ENCODE results near the gene MALRD1. TPM values are rescaled to one million over a fixed set of nuclear protein-coding genes. Genes with fewer than 3 reads are reported as not detected.

The MALRD1 gene
- total RNA-seq, 4 donors from 2014 or later = 1.0 to 4.1 (median 2.6) TPM; not detected in 1

DNA sequence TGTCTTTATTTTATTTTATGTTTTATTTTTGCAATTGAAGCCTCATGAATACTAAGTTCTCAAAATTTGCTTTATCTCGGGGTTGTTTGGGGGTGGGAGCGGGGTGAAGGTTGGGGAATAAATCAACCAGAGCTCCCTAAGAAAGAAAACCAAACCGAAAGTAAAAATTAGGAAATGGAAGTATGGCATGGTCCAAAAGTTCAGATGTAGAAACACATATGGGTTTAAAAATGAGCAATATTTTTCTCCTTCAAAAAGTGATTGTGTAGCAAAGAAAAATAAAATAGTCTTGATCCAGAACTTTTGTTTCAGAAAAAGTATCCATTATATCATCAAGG is 590.3 kb downstream of the MALRD1 start:
- no peak for TF ChIP-seq CTCF (IDR thresholded peaks at IDR 0.05; ENCODE audit: low read depth)

- no peak for TF ChIP-seq CTCF (IDR thresholded peaks at IDR 0.05; ENCODE audit: low read depth)
Measured at GRCh38 chr10:19640566-19641263, 592.1 kb downstream of the MALRD1 start.

GRCh38 chr10:19651549-19651948 is 602.9 kb downstream of the MALRD1 start:
- TF ChIP-seq CTCF (IDR thresholded peaks at IDR 0.05; ENCODE audit: low read depth) = no peak

- TF ChIP-seq CTCF (IDR thresholded peaks at IDR 0.05; ENCODE audit: low read depth) = no peak
Measured at GRCh38 chr10:19652750-19653149, 604.1 kb downstream of the MALRD1 start.

GRCh38 chr10:19653931-19654330 is 605.3 kb downstream of the MALRD1 start:
- TF ChIP-seq CTCF (IDR thresholded peaks at IDR 0.05; ENCODE audit: low read depth) = no peak

- TF ChIP-seq CTCF (IDR thresholded peaks at IDR 0.05; ENCODE audit: low read depth) = no peak
Measured at GRCh38 chr10:19654576-19654975, 606.0 kb downstream of the MALRD1 start.

DNA sequence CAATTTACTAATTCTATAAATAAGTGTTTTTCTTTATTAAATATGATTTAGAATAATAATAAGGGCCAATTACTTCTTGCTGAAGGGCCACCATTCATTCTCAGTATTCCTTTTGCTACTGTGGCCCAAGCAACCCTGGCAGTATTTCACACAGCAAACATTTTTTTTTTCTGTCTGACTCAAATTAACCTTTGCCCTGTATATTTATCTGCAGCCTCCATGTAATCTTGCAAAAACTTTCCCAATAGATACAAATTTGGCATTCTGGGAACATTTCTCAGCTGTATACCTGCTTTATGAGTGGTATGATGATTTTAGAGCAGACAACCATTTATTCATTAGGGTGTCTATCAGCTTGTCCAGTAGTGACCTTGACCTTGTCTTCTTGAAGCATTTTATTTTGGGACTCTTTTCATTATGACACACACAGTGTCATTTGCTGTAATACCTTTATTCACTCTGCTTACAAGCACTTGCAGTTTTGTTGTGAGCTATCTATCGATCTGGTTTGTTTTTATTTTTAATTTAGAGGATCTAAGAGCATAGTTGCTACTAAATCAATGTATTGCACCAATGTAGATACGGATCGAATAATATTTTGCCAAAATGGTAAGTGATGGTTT is 607.9 kb downstream of the MALRD1 start:
- no peak for TF ChIP-seq CTCF (IDR thresholded peaks at IDR 0.05; ENCODE audit: low read depth)
